ENCODE data around the gene NRP1.

DNA sequence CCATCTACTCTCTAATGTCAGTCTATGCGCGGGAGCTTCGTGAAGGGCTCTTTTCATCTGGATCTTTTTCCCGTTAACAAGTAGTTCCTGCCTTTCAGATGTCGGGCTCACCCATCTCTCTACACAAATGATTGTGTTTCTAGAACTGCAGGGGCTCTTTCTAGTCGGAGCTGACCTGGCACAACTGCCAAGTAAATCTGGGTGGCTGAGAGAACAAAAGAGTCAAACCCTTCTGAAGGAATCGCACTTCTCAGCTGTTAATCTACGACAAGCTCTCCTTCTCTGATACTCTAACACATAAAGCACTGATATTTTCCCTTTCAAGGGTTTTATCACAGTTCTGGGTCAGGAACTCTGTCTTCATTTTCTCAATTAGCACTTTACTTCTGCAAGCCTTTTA is 144.7 kb downstream of the NRP1 start:
- TF ChIP-seq POLR2A (IDR thresholded peaks at IDR 0.05) (no peak), CTCF (IDR thresholded peaks at IDR 0.05 in 8 of 11, conservative IDR thresholded peaks at IDR 0.05 in 3 of 11) (no peak), POLR2AphosphoS5 (IDR thresholded peaks at IDR 0.05) (no peak)

Measured in spleen (tissue), 7 donors.